Measurements from ENCODE around the gene MPPED2. TPM values are rescaled to one million over a fixed set of nuclear protein-coding genes. Genes with fewer than 3 reads are reported as not detected.

Gene MPPED2
- total RNA-seq, 1 experiment from 2014 or later = not detected

GRCh38 chr11:30511408-30511807 lies 74.7 kb downstream of the MPPED2 start:
- H3K9ac ChIP-seq (ENCODE audit: low read length) = no peak overlapping the region
- DNase-seq (ENCODE audit: low read depth, low spot score) (no peak), ATAC-seq (no peak)
- no peaks in the 10 kb centered on the region for H3K4me1 ChIP-seq (ENCODE audit: control insufficient read depth in 1 of 2, insufficient read depth in 2 of 2, low read length in 2 of 2)
- intact Hi-C loops (cut with micrococcal nuclease) = no loop called here
- no peak for TF ChIP-seq EZH2phosphoT487 (IDR thresholded peaks at IDR 0.05; ENCODE audit: borderline replicate concordance)
- TF ChIP-seq, protein P1, sequence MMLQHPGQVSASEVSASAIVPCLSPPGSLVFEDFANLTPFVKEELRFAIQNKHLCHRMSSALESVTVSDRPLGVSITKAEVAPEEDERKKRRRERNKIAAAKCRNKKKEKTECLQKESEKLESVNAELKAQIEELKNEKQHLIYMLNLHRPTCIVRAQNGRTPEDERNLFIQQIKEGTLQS (IDR thresholded peaks at IDR 0.05) = no peak
- TF ChIP-seq, protein P2, sequence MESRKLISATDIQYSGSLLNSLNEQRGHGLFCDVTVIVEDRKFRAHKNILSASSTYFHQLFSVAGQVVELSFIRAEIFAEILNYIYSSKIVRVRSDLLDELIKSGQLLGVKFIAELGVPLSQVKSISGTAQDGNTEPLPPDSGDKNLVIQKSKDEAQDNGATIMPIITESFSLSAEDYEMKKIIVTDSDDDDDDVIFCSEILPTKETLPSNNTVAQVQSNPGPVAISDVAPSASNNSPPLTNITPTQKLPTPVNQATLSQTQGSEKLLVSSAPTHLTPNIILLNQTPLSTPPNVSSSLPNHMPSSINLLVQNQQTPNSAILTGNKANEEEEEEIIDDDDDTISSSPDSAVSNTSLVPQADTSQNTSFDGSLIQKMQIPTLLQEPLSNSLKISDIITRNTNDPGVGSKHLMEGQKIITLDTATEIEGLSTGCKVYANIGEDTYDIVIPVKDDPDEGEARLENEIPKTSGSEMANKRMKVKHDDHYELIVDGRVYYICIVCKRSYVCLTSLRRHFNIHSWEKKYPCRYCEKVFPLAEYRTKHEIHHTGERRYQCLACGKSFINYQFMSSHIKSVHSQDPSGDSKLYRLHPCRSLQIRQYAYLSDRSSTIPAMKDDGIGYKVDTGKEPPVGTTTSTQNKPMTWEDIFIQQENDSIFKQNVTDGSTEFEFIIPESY (IDR thresholded peaks at IDR 0.05; ENCODE audit: extremely low read depth, insufficient replicate concordance, low read length) = no peak
- no peak for TF ChIP-seq POLR2AphosphoS5 (IDR thresholded peaks at IDR 0.05; ENCODE audit: low read depth, low read length)
- no peak for TF ChIP-seq CEBPB (IDR thresholded peaks at IDR 0.05; ENCODE audit: low read depth)
- no peak for TF ChIP-seq RAD21 (IDR thresholded peaks at IDR 0.05; ENCODE audit: low read depth)
- TF ChIP-seq TCF7L2 (IDR thresholded peaks at IDR 0.05; ENCODE audit: borderline replicate concordance, extremely low read depth, insufficient read depth, insufficient read length) = no peak
- TF ChIP-seq, protein P3, sequence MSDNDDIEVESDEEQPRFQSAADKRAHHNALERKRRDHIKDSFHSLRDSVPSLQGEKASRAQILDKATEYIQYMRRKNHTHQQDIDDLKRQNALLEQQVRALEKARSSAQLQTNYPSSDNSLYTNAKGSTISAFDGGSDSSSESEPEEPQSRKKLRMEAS (IDR thresholded peaks at IDR 0.05) = no peak
- no peak for TF ChIP-seq SP1 (IDR thresholded peaks at IDR 0.05; ENCODE audit: low read depth)
- no peak for TF ChIP-seq CBX3 (IDR thresholded peaks at IDR 0.05; ENCODE audit: low read depth)
- TF ChIP-seq YY1 (IDR thresholded peaks at IDR 0.05; ENCODE audit: extremely low read depth, insufficient replicate concordance, low read depth, low read length) = no peak
- TF ChIP-seq ELF1 (IDR thresholded peaks at IDR 0.05; ENCODE audit: borderline replicate concordance, low read depth) = no peak
- TF ChIP-seq POLR2A (IDR thresholded peaks at IDR 0.05; ENCODE audit: borderline replicate concordance, extremely low read depth, insufficient read depth, insufficient read length) = no peak
- no peak for TF ChIP-seq ZNF274 (IDR thresholded peaks at IDR 0.05; ENCODE audit: low read depth, low read length)
- TF ChIP-seq, protein P4, sequence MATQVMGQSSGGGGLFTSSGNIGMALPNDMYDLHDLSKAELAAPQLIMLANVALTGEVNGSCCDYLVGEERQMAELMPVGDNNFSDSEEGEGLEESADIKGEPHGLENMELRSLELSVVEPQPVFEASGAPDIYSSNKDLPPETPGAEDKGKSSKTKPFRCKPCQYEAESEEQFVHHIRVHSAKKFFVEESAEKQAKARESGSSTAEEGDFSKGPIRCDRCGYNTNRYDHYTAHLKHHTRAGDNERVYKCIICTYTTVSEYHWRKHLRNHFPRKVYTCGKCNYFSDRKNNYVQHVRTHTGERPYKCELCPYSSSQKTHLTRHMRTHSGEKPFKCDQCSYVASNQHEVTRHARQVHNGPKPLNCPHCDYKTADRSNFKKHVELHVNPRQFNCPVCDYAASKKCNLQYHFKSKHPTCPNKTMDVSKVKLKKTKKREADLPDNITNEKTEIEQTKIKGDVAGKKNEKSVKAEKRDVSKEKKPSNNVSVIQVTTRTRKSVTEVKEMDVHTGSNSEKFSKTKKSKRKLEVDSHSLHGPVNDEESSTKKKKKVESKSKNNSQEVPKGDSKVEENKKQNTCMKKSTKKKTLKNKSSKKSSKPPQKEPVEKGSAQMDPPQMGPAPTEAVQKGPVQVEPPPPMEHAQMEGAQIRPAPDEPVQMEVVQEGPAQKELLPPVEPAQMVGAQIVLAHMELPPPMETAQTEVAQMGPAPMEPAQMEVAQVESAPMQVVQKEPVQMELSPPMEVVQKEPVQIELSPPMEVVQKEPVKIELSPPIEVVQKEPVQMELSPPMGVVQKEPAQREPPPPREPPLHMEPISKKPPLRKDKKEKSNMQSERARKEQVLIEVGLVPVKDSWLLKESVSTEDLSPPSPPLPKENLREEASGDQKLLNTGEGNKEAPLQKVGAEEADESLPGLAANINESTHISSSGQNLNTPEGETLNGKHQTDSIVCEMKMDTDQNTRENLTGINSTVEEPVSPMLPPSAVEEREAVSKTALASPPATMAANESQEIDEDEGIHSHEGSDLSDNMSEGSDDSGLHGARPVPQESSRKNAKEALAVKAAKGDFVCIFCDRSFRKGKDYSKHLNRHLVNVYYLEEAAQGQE (IDR thresholded peaks at IDR 0.05; ENCODE audit: low read depth) = no peak
- TF ChIP-seq, protein P5, sequence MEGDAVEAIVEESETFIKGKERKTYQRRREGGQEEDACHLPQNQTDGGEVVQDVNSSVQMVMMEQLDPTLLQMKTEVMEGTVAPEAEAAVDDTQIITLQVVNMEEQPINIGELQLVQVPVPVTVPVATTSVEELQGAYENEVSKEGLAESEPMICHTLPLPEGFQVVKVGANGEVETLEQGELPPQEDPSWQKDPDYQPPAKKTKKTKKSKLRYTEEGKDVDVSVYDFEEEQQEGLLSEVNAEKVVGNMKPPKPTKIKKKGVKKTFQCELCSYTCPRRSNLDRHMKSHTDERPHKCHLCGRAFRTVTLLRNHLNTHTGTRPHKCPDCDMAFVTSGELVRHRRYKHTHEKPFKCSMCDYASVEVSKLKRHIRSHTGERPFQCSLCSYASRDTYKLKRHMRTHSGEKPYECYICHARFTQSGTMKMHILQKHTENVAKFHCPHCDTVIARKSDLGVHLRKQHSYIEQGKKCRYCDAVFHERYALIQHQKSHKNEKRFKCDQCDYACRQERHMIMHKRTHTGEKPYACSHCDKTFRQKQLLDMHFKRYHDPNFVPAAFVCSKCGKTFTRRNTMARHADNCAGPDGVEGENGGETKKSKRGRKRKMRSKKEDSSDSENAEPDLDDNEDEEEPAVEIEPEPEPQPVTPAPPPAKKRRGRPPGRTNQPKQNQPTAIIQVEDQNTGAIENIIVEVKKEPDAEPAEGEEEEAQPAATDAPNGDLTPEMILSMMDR (IDR thresholded peaks at IDR 0.05 in 2 of 3, conservative IDR thresholded peaks at IDR 0.05 in 1 of 3; ENCODE audit: borderline replicate concordance in 1 of 3, insufficient read depth in 1 of 3, low read depth in 2 of 3, low read length in 2 of 3) = no peak
- TF ChIP-seq EZH2 (IDR thresholded peaks at IDR 0.05) = no peak
- no peak for TF ChIP-seq SRF (IDR thresholded peaks at IDR 0.05; ENCODE audit: low read depth)
- no peaks in the 10 kb centered on the region for H3K9me2 ChIP-seq (ENCODE audit: insufficient read depth)
- peaks cover 34% of the 10 kb centered on the region; the same call in 1 of the 2 replicates for H3K27me3 ChIP-seq (ENCODE audit: insufficient read depth, low read length)
- ChIA-PET CTCF (no interaction called here), RAD21 (ENCODE audit: low non-redundant PET in 1 of 2, low total read pairs in 2 of 2, uncharacterized antibody in 2 of 2, unreplicated experiment in 2 of 2) (no interaction called here), POLR2A (no interaction called here)
- no peaks in the 10 kb centered on the region for H3K79me2 ChIP-seq (ENCODE audit: insufficient read depth, low read length)
- no peaks in the 10 kb centered on the region for H3K36me3 ChIP-seq (ENCODE audit: control insufficient read depth in 1 of 2, insufficient read depth in 2 of 2, low read length in 2 of 2)
- BruUV-seq (replicated peaks) = no TSS peak
- H4K20me1 ChIP-seq (ENCODE audit: insufficient read depth) = no peaks in the 10 kb centered on the region
- H3K4me3 ChIP-seq (replicated peaks in 1 of 2; ENCODE audit: low read depth in 1 of 2, low read length in 2 of 2) = no peak overlapping the region
- no peak overlapping the region for H3K4me2 ChIP-seq (ENCODE audit: low read length)
- H3K9me3 ChIP-seq (ENCODE audit: control insufficient read depth in 1 of 2, insufficient read depth in 1 of 2, low read depth in 1 of 2, low read length in 2 of 2) = no peaks in the 10 kb centered on the region
- no peak overlapping the region for H2AFZ ChIP-seq (ENCODE audit: low read depth, low read length, poor library complexity, severe bottlenecking)
- no peak overlapping the region for H3K27ac ChIP-seq (ENCODE audit: low read depth, low read length)
